ENCODE data around the gene BAIAP3. TPM values are rescaled to one million over a fixed set of nuclear protein-coding genes. Genes with fewer than 3 reads are reported as not detected.

Gene BAIAP3
- polyA plus RNA-seq, 1 donor from 2014 or later = 65.2 TPM

GRCh38 chr16:1355591-1355990, 22.1 kb downstream of the BAIAP3 start:
- TF ChIP-seq RAD21 (conservative IDR thresholded peaks at IDR 0.05) = no peak
- Histone ChIP-seq H3K36me3 (ENCODE audit: insufficient read depth, low read length) (no peaks in the 10 kb centered on the region), H3K4me2 (ENCODE audit: low read length) (no peak overlapping the region), H3K27me3 (ENCODE audit: insufficient read depth, low read depth, low read length) (no peaks in the 10 kb centered on the region), H3K9me2 (ENCODE audit: insufficient read depth, low read length) (no peaks in the 10 kb centered on the region), H3K4me3 (ENCODE audit: low read length) (no peak overlapping the region), H4K20me1 (ENCODE audit: insufficient read depth) (no peaks in the 10 kb centered on the region), H3K79me2 (replicated peaks; ENCODE audit: insufficient read depth, low read length) (peaks cover 26% of the 10 kb centered on the region), H2AFZ (ENCODE audit: low read depth, low read length) (no peak overlapping the region), H3K27ac (ENCODE audit: low read length) (no peak overlapping the region), H3F3A (ENCODE audit: insufficient read depth, low read length, poor library complexity, severe bottlenecking) (no peaks in the 10 kb centered on the region), H3K9ac (ENCODE audit: low read length) (no peak overlapping the region), H3K9me3 (ENCODE audit: low read length) (no peaks in the 10 kb centered on the region)

GRCh38 chr16:1356061-1356900, 22.8 kb downstream of the BAIAP3 start:
- Histone ChIP-seq H3K9ac (ENCODE audit: low read length) (no peak overlapping the region), H3K4me2 (ENCODE audit: low read length) (no peak overlapping the region), H2AFZ (ENCODE audit: low read depth, low read length) (no peak overlapping the region), H3K36me3 (ENCODE audit: insufficient read depth, low read length) (no peaks in the 10 kb centered on the region), H3F3A (ENCODE audit: insufficient read depth, low read length, poor library complexity, severe bottlenecking) (no peaks in the 10 kb centered on the region), H3K27ac (ENCODE audit: low read length) (no peak overlapping the region), H4K20me1 (ENCODE audit: insufficient read depth) (no peaks in the 10 kb centered on the region), H3K79me2 (replicated peaks; ENCODE audit: insufficient read depth, low read length) (peaks cover 21% of the 10 kb centered on the region), H3K27me3 (ENCODE audit: insufficient read depth, low read depth, low read length) (no peaks in the 10 kb centered on the region), H3K9me2 (ENCODE audit: insufficient read depth, low read length) (no peaks in the 10 kb centered on the region), H3K4me3 (ENCODE audit: low read length) (no peak overlapping the region), H3K9me3 (ENCODE audit: low read length) (no peaks in the 10 kb centered on the region)
- TF ChIP-seq POLR2AphosphoS5 (IDR thresholded peaks at IDR 0.05) (no peak), EP300 (conservative IDR thresholded peaks at IDR 0.05; ENCODE audit: poor library complexity, severe bottlenecking) (no peak), RAD21 (conservative IDR thresholded peaks at IDR 0.05) (no peak)
- TF ChIP-seq, protein P1, sequence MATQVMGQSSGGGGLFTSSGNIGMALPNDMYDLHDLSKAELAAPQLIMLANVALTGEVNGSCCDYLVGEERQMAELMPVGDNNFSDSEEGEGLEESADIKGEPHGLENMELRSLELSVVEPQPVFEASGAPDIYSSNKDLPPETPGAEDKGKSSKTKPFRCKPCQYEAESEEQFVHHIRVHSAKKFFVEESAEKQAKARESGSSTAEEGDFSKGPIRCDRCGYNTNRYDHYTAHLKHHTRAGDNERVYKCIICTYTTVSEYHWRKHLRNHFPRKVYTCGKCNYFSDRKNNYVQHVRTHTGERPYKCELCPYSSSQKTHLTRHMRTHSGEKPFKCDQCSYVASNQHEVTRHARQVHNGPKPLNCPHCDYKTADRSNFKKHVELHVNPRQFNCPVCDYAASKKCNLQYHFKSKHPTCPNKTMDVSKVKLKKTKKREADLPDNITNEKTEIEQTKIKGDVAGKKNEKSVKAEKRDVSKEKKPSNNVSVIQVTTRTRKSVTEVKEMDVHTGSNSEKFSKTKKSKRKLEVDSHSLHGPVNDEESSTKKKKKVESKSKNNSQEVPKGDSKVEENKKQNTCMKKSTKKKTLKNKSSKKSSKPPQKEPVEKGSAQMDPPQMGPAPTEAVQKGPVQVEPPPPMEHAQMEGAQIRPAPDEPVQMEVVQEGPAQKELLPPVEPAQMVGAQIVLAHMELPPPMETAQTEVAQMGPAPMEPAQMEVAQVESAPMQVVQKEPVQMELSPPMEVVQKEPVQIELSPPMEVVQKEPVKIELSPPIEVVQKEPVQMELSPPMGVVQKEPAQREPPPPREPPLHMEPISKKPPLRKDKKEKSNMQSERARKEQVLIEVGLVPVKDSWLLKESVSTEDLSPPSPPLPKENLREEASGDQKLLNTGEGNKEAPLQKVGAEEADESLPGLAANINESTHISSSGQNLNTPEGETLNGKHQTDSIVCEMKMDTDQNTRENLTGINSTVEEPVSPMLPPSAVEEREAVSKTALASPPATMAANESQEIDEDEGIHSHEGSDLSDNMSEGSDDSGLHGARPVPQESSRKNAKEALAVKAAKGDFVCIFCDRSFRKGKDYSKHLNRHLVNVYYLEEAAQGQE (IDR thresholded peaks at IDR 0.05; ENCODE audit: borderline replicate concordance) = no peak

- TF ChIP-seq TAF1 (IDR thresholded peaks at IDR 0.05; ENCODE audit: low read depth) = no peak
- Histone ChIP-seq H3K9me3 (ENCODE audit: low read length) (no peaks in the 10 kb centered on the region), H3K9ac (ENCODE audit: low read length) (no peak overlapping the region), H3K9me2 (ENCODE audit: insufficient read depth, low read length) (no peaks in the 10 kb centered on the region), H3F3A (ENCODE audit: insufficient read depth, low read length, poor library complexity, severe bottlenecking) (no peaks in the 10 kb centered on the region), H3K27ac (ENCODE audit: low read length) (no peak overlapping the region), H3K27me3 (ENCODE audit: insufficient read depth, low read depth, low read length) (no peaks in the 10 kb centered on the region), H3K36me3 (ENCODE audit: insufficient read depth, low read length) (no peaks in the 10 kb centered on the region), H3K4me3 (ENCODE audit: low read length) (no peak overlapping the region), H4K20me1 (ENCODE audit: insufficient read depth) (no peaks in the 10 kb centered on the region), H3K79me2 (replicated peaks; ENCODE audit: insufficient read depth, low read length) (peaks cover 6% of the 10 kb centered on the region), H3K4me2 (ENCODE audit: low read length) (no peak overlapping the region), H2AFZ (ENCODE audit: low read depth, low read length) (no peak overlapping the region)
Measured at GRCh38 chr16:1357906-1358566, 24.6 kb downstream of the BAIAP3 start.

All from neural cell (in vitro differentiated cells).